PC-9 (cell line): ENCODE data around the gene TSPAN14. TPM values are rescaled to one million over a fixed set of nuclear protein-coding genes. Genes with fewer than 3 reads are reported as not detected.
"Not testable (repeated sequence)": the region's sequence is repeated elsewhere in the genome, so short reads cannot be mapped to it uniquely, and the experiment has no call there.

Experiments
- BruUV-seq: library from RNA; stranded (reverse); fragments of 400-500 nt; replicated peaks from 2 replicates; lab custom pipeline; 2021; lab: Mats Ljungman, UMichigan
- CTCF ChIA-PET: fragments of 300-600 bp; sonication (Branson Sonifier 250); formaldehyde crosslinking; loops from one replicate; lab custom pipeline; 2022; ENCODE audit warnings: antibody characterized with exemption; lab: Charles Lee
- POLR2A ChIA-PET: fragments of 300-600 bp; sonication (Branson Sonifier 250); formaldehyde crosslinking; loops from one replicate; lab custom pipeline; 2022; ENCODE audit warnings: antibody characterized with exemption; ENCODE audit not compliant: unreplicated experiment; lab: Charles Lee
- DNase-seq, 2 experiments: peaks; one replicate each; pipeline versions ENCODE4 v3.0.0 to v3.0.0-alpha.2; 2015 to 2022; ENCODE audit warnings: mixed read lengths in 1 of 2
- H2AFZ ChIP-seq: fragments of 200-600 bp; sonication (generic); 2 replicates; pipeline ENCODE4 v1.8.1; 2017; ENCODE audit warnings: antibody characterized with exemption
- H3F3A ChIP-seq: fragments of 200-600 bp; sonication (generic); 2 replicates; pipeline ENCODE4 v1.8.1; 2017; ENCODE audit warnings: antibody characterized with exemption, mild to moderate bottlenecking, low read depth; ENCODE audit not compliant: insufficient read depth
- H3K27ac ChIP-seq: fragments of 200-600 bp; sonication (generic); 2 replicates; pipeline ENCODE4 v1.6.1; 2016; ENCODE audit warnings: mixed run types
- H3K27me3 ChIP-seq: fragments of 200-600 bp; sonication (generic); 2 replicates; pipeline ENCODE4 v1.6.1; 2016; ENCODE audit warnings: low read depth, mixed run types; ENCODE audit not compliant: insufficient read depth
- H3K36me3 ChIP-seq: fragments of 200-600 bp; sonication (generic); 2 replicates; pipeline ENCODE4 v1.6.1; 2016; ENCODE audit warnings: low read depth, mixed run types
- H3K4me1 ChIP-seq: fragments of 200-600 bp; sonication (generic); replicated peaks from 2 replicates; pipeline ENCODE4 v1.6.1; 2016; ENCODE audit warnings: mixed run types; ENCODE audit not compliant: insufficient read depth
- H3K4me2 ChIP-seq: fragments of 200-600 bp; sonication (generic); 2 replicates; pipeline ENCODE4 v1.6.1; 2017; ENCODE audit warnings: mixed run types
- H3K4me3 ChIP-seq: fragments of 200-600 bp; sonication (generic); 2 replicates; pipeline ENCODE4 v1.6.1; 2016; ENCODE audit warnings: mixed run types
- H3K79me2 ChIP-seq: fragments of 200-600 bp; sonication (generic); 2 replicates; pipeline ENCODE4 v1.6.1; 2017; ENCODE audit warnings: low read depth, mixed run types
- H3K9me2 ChIP-seq: fragments of 200-600 bp; sonication (generic); 2 replicates; pipeline ENCODE4 v1.8.1; 2017; ENCODE audit warnings: mild to moderate bottlenecking; ENCODE audit not compliant: insufficient read depth
- H3K9me3 ChIP-seq: fragments of 200-600 bp; sonication (generic); 2 replicates; pipeline ENCODE4 v1.8.1; 2016; ENCODE audit warnings: low read depth; ENCODE audit not compliant: insufficient read depth
- H4K20me1 ChIP-seq: fragments of 200-600 bp; sonication (generic); 2 replicates; pipeline ENCODE4 v1.8.1; 2017; ENCODE audit not compliant: insufficient read depth
- EZH2 ChIP-seq: fragments of 200-600 bp; sonication (generic); IDR thresholded peaks from 2 replicates; pipeline ENCODE4 v1.8.0; 2017; ENCODE audit warnings: antibody characterized with exemption, low read depth
- intact Hi-C: fragments of 100-400 bp; cut with micrococcal nuclease; formaldehyde crosslinking; loops from one replicate; pipeline ENCODE4 v1.10.0; 2022; ENCODE audit not compliant: unreplicated experiment
- total RNA-seq: library from RNA; stranded (reverse); gene quantifications from 2 replicates; pipeline ENCODE4 v1.2.3, GENCODE V29; 2021
- TF ChIP-seq, protein P1 (sequence below): fragments of 200-600 bp; sonication (generic); conservative IDR thresholded peaks from 2 replicates; pipeline ENCODE4 v1.6.1; 2017; ENCODE audit warnings: mixed run types, antibody characterized with exemption, mild to moderate bottlenecking, moderate library complexity

The TSPAN14 gene
- total RNA-seq, 1 experiment from 2014 or later = 135 TPM

DNA sequence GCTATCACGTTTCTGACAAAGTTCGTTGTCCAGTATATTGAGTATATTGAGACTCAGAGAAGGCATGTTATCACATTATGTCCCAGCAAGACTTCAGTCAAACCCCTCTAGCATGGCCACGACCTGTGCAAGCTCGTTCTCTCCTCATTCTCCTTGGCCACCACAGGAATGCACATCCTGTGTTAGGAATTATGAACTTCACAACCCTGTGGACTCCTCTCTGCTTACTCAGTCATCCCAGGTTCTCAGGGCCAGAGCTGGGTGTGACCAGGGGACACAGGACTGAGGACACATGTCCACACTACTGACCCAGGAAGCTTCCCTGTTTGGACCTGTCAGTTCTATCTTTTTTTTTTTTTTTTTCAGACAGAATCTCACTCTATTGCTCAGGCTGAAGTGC, 87.9 kb downstream of the TSPAN14 start:
- no peak for TF ChIP-seq EZH2
- TF ChIP-seq, protein P1, sequence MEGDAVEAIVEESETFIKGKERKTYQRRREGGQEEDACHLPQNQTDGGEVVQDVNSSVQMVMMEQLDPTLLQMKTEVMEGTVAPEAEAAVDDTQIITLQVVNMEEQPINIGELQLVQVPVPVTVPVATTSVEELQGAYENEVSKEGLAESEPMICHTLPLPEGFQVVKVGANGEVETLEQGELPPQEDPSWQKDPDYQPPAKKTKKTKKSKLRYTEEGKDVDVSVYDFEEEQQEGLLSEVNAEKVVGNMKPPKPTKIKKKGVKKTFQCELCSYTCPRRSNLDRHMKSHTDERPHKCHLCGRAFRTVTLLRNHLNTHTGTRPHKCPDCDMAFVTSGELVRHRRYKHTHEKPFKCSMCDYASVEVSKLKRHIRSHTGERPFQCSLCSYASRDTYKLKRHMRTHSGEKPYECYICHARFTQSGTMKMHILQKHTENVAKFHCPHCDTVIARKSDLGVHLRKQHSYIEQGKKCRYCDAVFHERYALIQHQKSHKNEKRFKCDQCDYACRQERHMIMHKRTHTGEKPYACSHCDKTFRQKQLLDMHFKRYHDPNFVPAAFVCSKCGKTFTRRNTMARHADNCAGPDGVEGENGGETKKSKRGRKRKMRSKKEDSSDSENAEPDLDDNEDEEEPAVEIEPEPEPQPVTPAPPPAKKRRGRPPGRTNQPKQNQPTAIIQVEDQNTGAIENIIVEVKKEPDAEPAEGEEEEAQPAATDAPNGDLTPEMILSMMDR = no peak
- Histone ChIP-seq H3K9me3 (no peaks in the 10 kb centered on the region), H3K4me2 (no peak overlapping the region), H3K27me3 (no peaks in the 10 kb centered on the region), H3K9me2 (no peaks in the 10 kb centered on the region), H3K36me3 (no peaks in the 10 kb centered on the region), H2AFZ (no peak overlapping the region), H3K4me3 (no peak overlapping the region), H3K4me1 (no peaks in the 10 kb centered on the region), H4K20me1 (no peaks in the 10 kb centered on the region), H3K79me2 (no peaks in the 10 kb centered on the region), H3F3A (no peaks in the 10 kb centered on the region), H3K27ac (no peak overlapping the region)
- intact Hi-C loops = no loop called here
- POLR2A ChIA-PET = no interaction called here
- BruUV-seq = no TSS peak
- DNase-seq = no peak
- CTCF ChIA-PET = interaction anchor here (0.6 kb wide), 1 partner anchor 60 kb away, joined by 10 read pairs; no protein-coding TSS in a partner anchor

DNA sequence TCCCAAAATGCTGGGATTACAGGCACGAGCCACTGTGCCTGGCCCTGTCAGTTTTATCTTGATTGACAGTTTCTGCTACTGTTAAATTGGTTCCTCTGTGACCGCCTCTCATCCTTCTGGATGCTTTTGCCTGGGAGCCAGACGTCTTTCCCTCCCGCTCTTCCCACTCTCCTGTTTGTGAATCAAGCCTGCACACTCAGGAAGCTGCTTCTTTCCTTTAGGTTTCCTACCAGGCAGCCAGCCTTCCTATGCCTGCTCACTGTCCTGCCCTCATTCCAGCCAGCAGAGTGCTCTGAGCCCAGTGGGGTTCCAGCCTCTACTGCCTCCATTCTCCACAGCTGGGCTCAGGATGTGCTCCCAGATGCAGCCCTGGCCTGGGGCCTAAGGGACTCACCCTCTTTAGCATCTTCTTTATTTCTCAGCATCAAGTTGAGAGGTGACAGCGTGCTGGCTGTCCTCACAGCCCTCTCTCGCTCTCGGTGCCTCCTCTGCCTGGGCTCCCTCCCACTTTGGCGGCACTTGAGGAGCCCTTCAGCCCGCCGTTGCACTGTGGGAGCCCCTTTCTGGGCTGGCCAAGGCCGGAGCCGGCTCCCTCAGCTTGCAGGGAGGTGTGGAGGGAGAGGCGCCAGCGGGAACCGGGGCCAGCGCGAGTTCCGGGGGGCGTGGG, 88.7 kb downstream of the TSPAN14 start:
- H3K36me3 ChIP-seq = no peaks in the 10 kb centered on the region
- no peaks in the 10 kb centered on the region for H3K27me3 ChIP-seq
- intact Hi-C loops = no loop called here
- no peak for DNase-seq
- POLR2A ChIA-PET = no interaction called here
- H2AFZ ChIP-seq = no peak overlapping the region
- no peak overlapping the region for H3K4me3 ChIP-seq
- no peaks in the 10 kb centered on the region for H3K79me2 ChIP-seq
- no peaks in the 10 kb centered on the region for H4K20me1 ChIP-seq
- no peaks in the 10 kb centered on the region for H3K9me3 ChIP-seq
- H3F3A ChIP-seq = no peaks in the 10 kb centered on the region
- H3K4me1 ChIP-seq = no peaks in the 10 kb centered on the region
- CTCF ChIA-PET = interaction anchor here (0.6 kb wide), 1 partner anchor 61 kb away, joined by 10 read pairs; no protein-coding TSS in a partner anchor
- H3K9me2 ChIP-seq = no peaks in the 10 kb centered on the region
- no peak overlapping the region for H3K27ac ChIP-seq
- no TSS peak for BruUV-seq
- TF ChIP-seq, protein P1 = no peak
- TF ChIP-seq EZH2 = no peak
- H3K4me2 ChIP-seq = no peak overlapping the region

DNA sequence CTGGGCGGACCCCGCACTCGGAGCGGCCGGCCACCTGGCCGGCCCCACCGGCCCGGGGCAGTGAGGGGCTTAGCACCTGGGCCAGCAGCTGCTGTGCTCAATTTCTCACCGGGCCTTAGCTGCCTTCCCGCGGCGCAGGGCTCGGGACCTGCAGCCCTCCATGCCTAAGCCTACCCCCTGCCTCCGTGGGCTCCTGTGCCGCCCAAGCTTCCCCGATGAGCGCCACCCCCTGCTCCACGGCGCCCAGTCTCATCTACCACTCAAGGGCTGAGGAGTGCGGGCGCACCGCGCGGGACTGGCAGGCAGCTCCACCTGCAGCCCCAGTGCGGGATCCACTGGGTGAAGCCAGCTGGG, 89.2 kb downstream of the TSPAN14 start:
- H2AFZ ChIP-seq, POLR2A ChIA-PET, intact Hi-C loops, H3K27me3 ChIP-seq, H3K4me3 ChIP-seq, H3K4me1 ChIP-seq, CTCF ChIA-PET, H3F3A ChIP-seq, H3K36me3 ChIP-seq, H3K9me2 ChIP-seq, BruUV-seq, H3K9me3 ChIP-seq, H4K20me1 ChIP-seq, DNase-seq, H3K79me2 ChIP-seq, H3K4me2 ChIP-seq, H3K27ac ChIP-seq: not testable (repeated sequence)
